ENCODE results near the gene CAMKK1.

Gene CAMKK1

GRCh38 chr17:3890082-3890877 is 2.6 kb downstream of the CAMKK1 start:
- no peak overlapping the region for H3K23ac ChIP-seq (ENCODE audit: low read length in 2 of 2)
- peak overlapping the region; percentile 73 for H3K27ac ChIP-seq (ENCODE audit: low read length, poor library complexity, severe bottlenecking)
- peak overlapping the region in 1 of 2 experiments; percentile 46 for H3K14ac ChIP-seq (ENCODE audit: low read length in 2 of 2)
- H3K9ac ChIP-seq (ENCODE audit: low read length) = peak overlapping the region; percentile 81
- peak overlapping the region; percentile 13 for H2BK15ac ChIP-seq (ENCODE audit: low read depth, poor library complexity, severe bottlenecking)
- no peak overlapping the region for H2BK120ac ChIP-seq (ENCODE audit: low read depth, low read length)
- whole genome bisulfite sequencing = 31% methylated on average over 22 of the region's 22 CpGs
- H3K4me2 ChIP-seq (ENCODE audit: low read length, poor library complexity, severe bottlenecking) = peak overlapping the region; percentile 18
- no peak overlapping the region for H2AFZ ChIP-seq (ENCODE audit: low read depth, low read length)
- H3K4me1 ChIP-seq (ENCODE audit: control insufficient read depth, insufficient read depth, low read depth, low read length) = peaks cover 78% of the 10 kb centered on the region
- no peaks in the 10 kb centered on the region for H3K9me3 ChIP-seq (ENCODE audit: control insufficient read depth, low read length)
- peak; percentile 96 for DNase-seq
- no peaks in the 10 kb centered on the region for H3K79me1 ChIP-seq (replicated peaks; ENCODE audit: low read length, poor library complexity, severe bottlenecking)
- peak overlapping the region; percentile 76 for H4K91ac ChIP-seq (ENCODE audit: low read length)
- peak overlapping the region; percentile 9 to 91 for H2BK12ac ChIP-seq (ENCODE audit: low read length in 2 of 2)
- peak overlapping the region in 1 of 2 experiments; percentile 65 for H3K4me3 ChIP-seq (ENCODE audit: insufficient read depth in 1 of 2, low read depth in 1 of 2, low read length in 2 of 2)
- H3K36me3 ChIP-seq (ENCODE audit: control insufficient read depth in 1 of 2, insufficient read depth in 2 of 2, low read depth in 1 of 2, low read length in 2 of 2) = peaks cover 0 to 9% of the 10 kb centered on the region in 2 experiments
- peak overlapping the region; percentile 87 for H4K8ac ChIP-seq (ENCODE audit: low read length)
- peak overlapping the region; percentile 56 to 61 for H3K4ac ChIP-seq (ENCODE audit: low read depth in 1 of 2, low read length in 2 of 2)
- peak overlapping the region; percentile 51 for H2BK5ac ChIP-seq (ENCODE audit: low read depth, low read length, poor library complexity, severe bottlenecking)
- peak overlapping the region; percentile 34 to 90 for H3K18ac ChIP-seq (ENCODE audit: low read depth in 1 of 2, low read length in 2 of 2)
- no peaks in the 10 kb centered on the region for H3K27me3 ChIP-seq (ENCODE audit: control insufficient read depth in 1 of 2, insufficient read depth in 1 of 2, low read length in 2 of 2)
- peak overlapping the region; percentile 71 for H2AK5ac ChIP-seq (ENCODE audit: low read length, severe bottlenecking)

- Histone ChIP-seq H3K14ac (ENCODE audit: low read length in 2 of 2) (peak overlapping the region in 1 of 2 experiments; percentile 71), H2BK12ac (ENCODE audit: low read length in 2 of 2) (peak overlapping the region; percentile 76 to 91), H3K4me1 (ENCODE audit: control insufficient read depth, insufficient read depth, low read depth, low read length) (peaks cover 83% of the 10 kb centered on the region), H3K27ac (ENCODE audit: low read length, poor library complexity, severe bottlenecking) (peak overlapping the region; percentile 73), H2BK120ac (ENCODE audit: low read depth, low read length) (peak overlapping the region; percentile 77), H2AK5ac (ENCODE audit: low read length, severe bottlenecking) (peak overlapping the region; percentile 11), H3K9ac (ENCODE audit: low read length) (peak overlapping the region; percentile 81), H2AFZ (ENCODE audit: low read depth, low read length) (no peak overlapping the region), H3K4ac (ENCODE audit: low read depth in 1 of 2, low read length in 2 of 2) (peak overlapping the region; percentile 56 to 61), H3K18ac (ENCODE audit: low read depth in 1 of 2, low read length in 2 of 2) (peak overlapping the region; percentile 89 to 90), H3K23ac (ENCODE audit: low read length in 2 of 2) (no peak overlapping the region), H3K27me3 (ENCODE audit: control insufficient read depth in 1 of 2, insufficient read depth in 1 of 2, low read length in 2 of 2) (no peaks in the 10 kb centered on the region), H3K4me2 (ENCODE audit: low read length, poor library complexity, severe bottlenecking) (peak overlapping the region; percentile 2), H2BK5ac (ENCODE audit: low read depth, low read length, poor library complexity, severe bottlenecking) (peak overlapping the region; percentile 79), H2BK15ac (ENCODE audit: low read depth, poor library complexity, severe bottlenecking) (peak overlapping the region; percentile 13), H3K36me3 (ENCODE audit: control insufficient read depth in 1 of 2, insufficient read depth in 2 of 2, low read depth in 1 of 2, low read length in 2 of 2) (peaks cover 8 to 17% of the 10 kb centered on the region in 2 experiments), H4K8ac (ENCODE audit: low read length) (peak overlapping the region; percentile 91), H3K9me3 (ENCODE audit: control insufficient read depth, low read length) (no peaks in the 10 kb centered on the region), H3K4me3 (ENCODE audit: insufficient read depth in 1 of 2, low read depth in 1 of 2, low read length in 2 of 2) (peak overlapping the region in 1 of 2 experiments; percentile 45), H3K79me1 (replicated peaks; ENCODE audit: low read length, poor library complexity, severe bottlenecking) (no peaks in the 10 kb centered on the region), H4K91ac (ENCODE audit: low read length) (peak overlapping the region; percentile 89)
- no peak for DNase-seq
- WGBS = 84% methylated on average over 17 of the region's 17 CpGs
Measured at GRCh38 chr17:3889325-3890012, 3.4 kb downstream of the CAMKK1 start.

- H3K9ac ChIP-seq (ENCODE audit: low read length) = peak overlapping the region; percentile 88
Measured at GRCh38 chr17:3888343-3889171, 4.3 kb downstream of the CAMKK1 start.

More at GRCh38 chr17:3888343-3889171, 4.3 kb downstream of the CAMKK1 start:
- Histone ChIP-seq H3K4me2 (ENCODE audit: low read length, poor library complexity, severe bottlenecking) (peak overlapping the region; percentile 16), H3K36me3 (ENCODE audit: control insufficient read depth in 1 of 2, insufficient read depth in 2 of 2, low read depth in 1 of 2, low read length in 2 of 2) (peaks cover 17 to 26% of the 10 kb centered on the region in 2 experiments), H3K18ac (ENCODE audit: low read depth in 1 of 2, low read length in 2 of 2) (peak overlapping the region; percentile 78 to 96), H4K8ac (ENCODE audit: low read length) (peak overlapping the region; percentile 91), H3K27ac (ENCODE audit: low read length, poor library complexity, severe bottlenecking) (peak overlapping the region; percentile 63), H4K91ac (ENCODE audit: low read length) (peak overlapping the region; percentile 89), H3K23ac (ENCODE audit: low read length in 2 of 2) (peak overlapping the region in 1 of 2 experiments; percentile 18), H3K9me3 (ENCODE audit: control insufficient read depth, low read length) (no peaks in the 10 kb centered on the region), H2BK120ac (ENCODE audit: low read depth, low read length) (peak overlapping the region; percentile 77), H2BK15ac (ENCODE audit: low read depth, poor library complexity, severe bottlenecking) (peak overlapping the region; percentile 63), H3K79me1 (replicated peaks; ENCODE audit: low read length, poor library complexity, severe bottlenecking) (peaks cover 5% of the 10 kb centered on the region), H3K27me3 (ENCODE audit: control insufficient read depth in 1 of 2, insufficient read depth in 1 of 2, low read length in 2 of 2) (no peaks in the 10 kb centered on the region), H2AK5ac (ENCODE audit: low read length, severe bottlenecking) (peak overlapping the region; percentile 36), H2BK12ac (ENCODE audit: low read length in 2 of 2) (peak overlapping the region; percentile 76 to 96), H3K4me3 (ENCODE audit: insufficient read depth in 1 of 2, low read depth in 1 of 2, low read length in 2 of 2) (no peak overlapping the region), H2AFZ (ENCODE audit: low read depth, low read length) (peak overlapping the region; percentile 57), H3K4ac (ENCODE audit: low read depth in 1 of 2, low read length in 2 of 2) (peak overlapping the region; percentile 69 to 74), H3K14ac (ENCODE audit: low read length in 2 of 2) (peak overlapping the region in 1 of 2 experiments; percentile 73), H2BK5ac (ENCODE audit: low read depth, low read length, poor library complexity, severe bottlenecking) (peak overlapping the region; percentile 59), H3K4me1 (ENCODE audit: control insufficient read depth, insufficient read depth, low read depth, low read length) (peaks cover 86% of the 10 kb centered on the region)
- DNase-seq = peak; percentile 93
- 28% methylated on average over 45 of the region's 50 CpGs for WGBS
